T-cell (primary cell): ENCODE results near the gene PPID. TPM values are rescaled to one million over a fixed set of nuclear protein-coding genes. Genes with fewer than 3 reads are reported as not detected.
"Not testable (repeated sequence)": the region's sequence is repeated elsewhere in the genome, so short reads cannot be mapped to it uniquely, and the experiment has no call there.

Experiments used
- ATAC-seq, 4 experiments: fragments of 200-7000 bp in 3 of 4; fragments of 150-1000 bp in 1 of 4; cut with Tn5 transposase; replicated peaks in 1 of 4; 1 replicate in 3 of 4; 2 replicates in 1 of 4; pipeline ENCODE4 v1.10.0; 2021; ENCODE audit warnings: moderate library complexity in 3 of 4, mild to moderate bottlenecking in 2 of 4, moderate number of reproducible peaks in 1 of 4
- CTCF ChIA-PET, 2 donors: fragments of 300-600 bp; sonication (Branson Sonifier 250); formaldehyde crosslinking; loops; one replicate each; lab custom pipeline; 2022; ENCODE audit warnings: antibody characterized with exemption in 2 of 2; lab: Charles Lee
- POLR2A ChIA-PET, 2 donors: fragments of 300-600 bp; sonication (Branson Sonifier 250); formaldehyde crosslinking; loops; one replicate each; lab custom pipeline; 2022; ENCODE audit warnings: antibody characterized with exemption in 2 of 2; lab: Charles Lee
- DNase-seq, 35 experiments: peaks; one replicate each; pipeline versions ENCODE4 v3.0.0 to v3.0.0-alpha.2; 2013 to 2023
- H3K27ac ChIP-seq: one replicate; pipeline ENCODE4 v1.5.1; 2013; ENCODE audit warnings: low read length
- H3K27me3 ChIP-seq, 2 experiments: replicated peaks in 1 of 2; 1 replicate in 1 of 2; 2 replicates in 1 of 2; pipeline versions ENCODE4 v1.6.1 to v1.7.0; 2013; ENCODE audit warnings: low read length in 1 of 2, mixed read lengths in 1 of 2; ENCODE audit not compliant: control insufficient read depth in 2 of 2, insufficient read depth in 2 of 2; ENCODE audit errors: extremely low read depth in 1 of 2
- H3K36me3 ChIP-seq, 2 donors: 1 replicate in 1 of 2; 2 replicates in 1 of 2; pipeline versions ENCODE4 v1.6.1 to v1.7.0; 2013; ENCODE audit warnings: low read length in 1 of 2; ENCODE audit not compliant: control insufficient read depth in 2 of 2, insufficient read depth in 1 of 2; ENCODE audit errors: extremely low read depth in 1 of 2
- H3K4me1 ChIP-seq, 2 experiments: 1 replicate in 1 of 2; 2 replicates in 1 of 2; pipeline versions ENCODE4 v1.6.1 to v1.7.0; 2013; ENCODE audit warnings: low read length in 2 of 2, mixed read lengths in 1 of 2; ENCODE audit not compliant: insufficient read depth in 2 of 2, control insufficient read depth in 1 of 2; ENCODE audit errors: extremely low read depth in 1 of 2
- H3K4me3 ChIP-seq, 2 donors: 1 replicate in 1 of 2; 2 replicates in 1 of 2; pipeline versions ENCODE4 v1.5.1 to v1.7.0; 2013; ENCODE audit warnings: mild to moderate bottlenecking in 2 of 2, low read length in 1 of 2, moderate library complexity in 1 of 2; ENCODE audit not compliant: control insufficient read depth in 1 of 2; ENCODE audit errors: extremely low read depth in 1 of 2
- H3K9me3 ChIP-seq: 2 replicates; pipeline ENCODE4 v1.7.0; 2013
- H3K27ac Mint-ChIP-seq, 2 donors: one replicate each; pipeline ENCODE4 v1.8.0; 2020 to 2021; ENCODE audit warnings: mild to moderate bottlenecking in 2 of 2, mixed read lengths in 2 of 2
- H3K27me3 Mint-ChIP-seq, 2 donors: one replicate each; pipeline ENCODE4 v1.8.0; 2021 to 2022; ENCODE audit warnings: mixed read lengths in 2 of 2
- H3K36me3 Mint-ChIP-seq: one replicate; pipeline ENCODE4 v1.8.0; 2021; ENCODE audit warnings: mixed read lengths
- H3K4me1 Mint-ChIP-seq, 3 donors: one replicate each; pipeline ENCODE4 v1.8.0; 2020 to 2022; ENCODE audit warnings: mixed read lengths in 3 of 3, mild to moderate bottlenecking in 1 of 3
- H3K4me3 Mint-ChIP-seq, 3 donors: one replicate each; pipeline ENCODE4 v1.8.0; 2020 to 2022; ENCODE audit warnings: mild to moderate bottlenecking in 3 of 3, mixed read lengths in 3 of 3, moderate library complexity in 3 of 3
- H3K9me3 Mint-ChIP-seq, 3 donors: one replicate each; pipeline ENCODE4 v1.8.0; 2020 to 2022; ENCODE audit warnings: mixed read lengths in 3 of 3
- WGBS: methylation state at CpG from one replicate; pipeline ENCODE4 v1.1.5; 2013; ENCODE audit warnings: missing lambda C conversion rate; ENCODE audit not compliant: insufficient coverage; 5-methylcytosine and 5-hydroxymethylcytosine counted together
- total RNA-seq, 35 experiments: library from RNA in 6 of 35; stranded (reverse) in 6 of 35; fragments of 120-200 nt in 1 of 35; gene quantifications; one replicate each; pipeline versions ENCODE4 v1.2.1 to v1.2.4 and lab custom pipeline; 2013 to 2026

The PPID gene
- total RNA-seq, 5 donors from 2014 or later (not counting 1 experiment from before 2014, with no cell fraction given), result 14.6 to 28.3 (median 26.2) TPM

GRCh38 chr4:158669310-158669709 lies 53.9 kb downstream of the PPID start:
- DNase-seq (no peak), ATAC-seq (no peak)
- Histone ChIP-seq H3K4me3 (no peak overlapping the region), H3K27ac (no peak overlapping the region), H3K9me3 (no peaks in the 10 kb centered on the region), H3K36me3 (no peaks in the 10 kb centered on the region), H3K4me1 (peaks cover 11 to 19% of the 10 kb centered on the region in 2 experiments), H3K27me3 (no peaks in the 10 kb centered on the region)
- H3K4me3 Mint-ChIP-seq, result no peak overlapping the region
- no peak overlapping the region for H3K27ac Mint-ChIP-seq
- H3K27me3 Mint-ChIP-seq, result no peaks in the 10 kb centered on the region
- POLR2A ChIA-PET, result no interaction called here
- H3K36me3 Mint-ChIP-seq, result peaks cover 6% of the 10 kb centered on the region
- no peaks in the 10 kb centered on the region for H3K9me3 Mint-ChIP-seq
- WGBS, result no CpG with 5 or more reads among the region's 7 CpGs
- H3K4me1 Mint-ChIP-seq, result peaks cover 18 to 29% (median 19%) of the 10 kb centered on the region in 3 donors
- CTCF ChIA-PET, result interaction anchor here (0.6 to 0.7 kb wide), 3 partner anchors 13 to 68 kb away, joined by 3 to 6 read pairs (median 3); no protein-coding TSS in a partner anchor

DNA sequence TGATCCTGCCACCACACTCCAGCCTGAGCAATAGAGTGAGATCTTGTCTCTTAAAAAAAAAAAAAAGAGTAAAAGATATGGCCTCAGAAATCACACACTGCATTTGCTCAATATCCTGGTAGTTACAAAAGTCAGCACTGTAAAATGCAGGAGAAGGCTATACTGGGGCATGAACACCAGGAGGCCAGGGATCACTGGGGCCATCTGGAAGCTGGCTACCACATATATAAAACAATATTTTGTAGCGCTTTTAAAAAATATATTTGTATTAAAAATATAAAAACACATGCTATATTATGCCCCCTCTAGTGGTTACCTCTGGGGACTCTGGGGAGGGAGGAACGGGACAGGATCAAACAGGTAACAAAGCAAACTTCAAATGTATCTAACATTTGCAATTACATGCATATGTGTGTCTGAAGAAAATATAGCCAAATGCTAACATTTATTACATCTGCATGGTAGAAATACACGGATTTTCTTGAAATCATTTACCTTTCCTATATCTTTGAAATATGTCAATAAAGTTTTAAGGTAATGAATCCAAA lies 55.5 kb downstream of the PPID start:
- no peak overlapping the region for H3K27ac ChIP-seq
- H3K27me3 ChIP-seq, result no peaks in the 10 kb centered on the region
- Mint-ChIP-seq H3K27ac (no peak overlapping the region), H3K4me3 (no peak overlapping the region), H3K9me3 (no peaks in the 10 kb centered on the region), H3K36me3 (peaks cover 6% of the 10 kb centered on the region), H3K27me3 (no peaks in the 10 kb centered on the region), H3K4me1 (peaks cover 12 to 23% (median 16%) of the 10 kb centered on the region in 3 donors)
- H3K4me3 ChIP-seq, result no peak overlapping the region
- ChIA-PET POLR2A (interaction anchor here in 1 of 2 donors (0.5 kb wide), 1 partner anchor 39 kb away, joined by 5 read pairs; no protein-coding TSS in a partner anchor), CTCF (interaction anchor here (0.6 to 1.2 kb wide), 4 partner anchors 11 to 236 kb away, joined by 3 to 5 read pairs (median 4); partner anchors contain the start of gene PPID (in 1 of the 2))
- WGBS, result no CpG with 5 or more reads among the region's 3 CpGs
- peaks cover 9 to 15% of the 10 kb centered on the region in 2 experiments for H3K4me1 ChIP-seq
- DNase-seq (peak in 17 of 35 experiments; percentile 2 to 54 (median 12)), ATAC-seq (no peak)
- H3K9me3 ChIP-seq, result no peaks in the 10 kb centered on the region
- no peaks in the 10 kb centered on the region for H3K36me3 ChIP-seq

DNA sequence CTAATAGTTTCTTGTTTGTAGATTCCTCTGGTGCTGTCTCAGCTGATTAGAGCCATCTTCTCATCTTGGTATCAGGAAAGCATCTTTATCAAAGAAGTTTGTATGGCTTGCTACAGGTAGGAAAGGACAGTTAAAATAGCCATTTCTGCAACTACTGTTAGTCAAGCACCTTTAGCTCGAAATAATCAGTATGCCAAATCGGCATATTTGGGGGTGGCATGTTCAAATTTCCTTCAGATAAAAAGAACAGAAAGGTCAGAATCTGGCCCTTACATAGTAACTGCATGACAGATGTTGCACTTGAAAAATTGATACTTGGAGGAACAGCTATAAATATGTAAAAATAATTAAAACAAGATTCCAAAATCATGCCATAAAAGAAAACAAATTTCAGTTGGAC lies 56.3 kb downstream of the PPID start:
- H3K27me3 Mint-ChIP-seq, result peaks cover 0 to 1% of the 10 kb centered on the region in 2 donors
- WGBS, result 100% methylated on average over 2 of the region's 2 CpGs

DNA sequence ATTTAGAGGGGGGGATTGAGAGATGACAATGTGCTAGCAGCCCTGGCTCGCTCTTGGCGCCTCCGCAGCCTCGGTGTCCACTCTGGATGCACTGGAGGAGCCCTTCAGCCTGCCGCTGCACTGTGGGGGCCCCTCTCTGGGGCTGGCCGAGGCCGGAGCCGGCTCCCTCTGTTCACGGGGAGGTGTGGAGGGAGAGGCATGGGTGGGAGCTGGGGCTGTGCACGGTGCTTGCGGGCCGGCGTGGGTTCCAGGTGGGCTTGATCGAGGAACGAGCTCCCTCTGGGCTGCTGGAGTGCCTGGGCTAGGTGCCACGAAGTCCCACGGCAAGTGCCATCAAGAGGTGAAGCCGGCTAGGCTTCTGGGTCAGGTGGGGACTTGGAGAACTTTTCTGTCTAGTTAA lies 58.4 kb downstream of the PPID start:
- CTCF ChIA-PET, result interaction anchor here in 1 of 2 donors (0.8 kb wide), 1 partner anchor 16 kb away, joined by 3 read pairs; no protein-coding TSS in a partner anchor

More for the DNA sequence above, 56.3 kb downstream of the PPID start:
- peaks cover 6% of the 10 kb centered on the region for H3K36me3 Mint-ChIP-seq
- H3K4me1 Mint-ChIP-seq, result peaks cover 7 to 15% (median 8%) of the 10 kb centered on the region in 3 donors
- H3K4me3 Mint-ChIP-seq, result no peak overlapping the region
- H3K27ac ChIP-seq, result no peak overlapping the region
- H3K27me3 ChIP-seq, result no peaks in the 10 kb centered on the region
- no peaks in the 10 kb centered on the region for H3K9me3 Mint-ChIP-seq
- no peak for ATAC-seq
- ChIA-PET POLR2A (interaction anchor here in 1 of 2 donors (0.5 kb wide), 1 partner anchor 40 kb away, joined by 5 read pairs; no protein-coding TSS in a partner anchor), CTCF (interaction anchor here in 1 of 2 donors (0.6 to 1.2 kb wide), 2 partner anchors 10 to 184 kb away, joined by 3 to 5 read pairs; no protein-coding TSS in a partner anchor)
- H3K4me1 ChIP-seq, result peaks cover 8 to 10% of the 10 kb centered on the region in 2 experiments
- no peak overlapping the region for H3K4me3 ChIP-seq
- H3K9me3 ChIP-seq, result no peaks in the 10 kb centered on the region
- no peaks in the 10 kb centered on the region for H3K36me3 ChIP-seq
- no peak overlapping the region for H3K27ac Mint-ChIP-seq
- no peak for DNase-seq

DNA sequence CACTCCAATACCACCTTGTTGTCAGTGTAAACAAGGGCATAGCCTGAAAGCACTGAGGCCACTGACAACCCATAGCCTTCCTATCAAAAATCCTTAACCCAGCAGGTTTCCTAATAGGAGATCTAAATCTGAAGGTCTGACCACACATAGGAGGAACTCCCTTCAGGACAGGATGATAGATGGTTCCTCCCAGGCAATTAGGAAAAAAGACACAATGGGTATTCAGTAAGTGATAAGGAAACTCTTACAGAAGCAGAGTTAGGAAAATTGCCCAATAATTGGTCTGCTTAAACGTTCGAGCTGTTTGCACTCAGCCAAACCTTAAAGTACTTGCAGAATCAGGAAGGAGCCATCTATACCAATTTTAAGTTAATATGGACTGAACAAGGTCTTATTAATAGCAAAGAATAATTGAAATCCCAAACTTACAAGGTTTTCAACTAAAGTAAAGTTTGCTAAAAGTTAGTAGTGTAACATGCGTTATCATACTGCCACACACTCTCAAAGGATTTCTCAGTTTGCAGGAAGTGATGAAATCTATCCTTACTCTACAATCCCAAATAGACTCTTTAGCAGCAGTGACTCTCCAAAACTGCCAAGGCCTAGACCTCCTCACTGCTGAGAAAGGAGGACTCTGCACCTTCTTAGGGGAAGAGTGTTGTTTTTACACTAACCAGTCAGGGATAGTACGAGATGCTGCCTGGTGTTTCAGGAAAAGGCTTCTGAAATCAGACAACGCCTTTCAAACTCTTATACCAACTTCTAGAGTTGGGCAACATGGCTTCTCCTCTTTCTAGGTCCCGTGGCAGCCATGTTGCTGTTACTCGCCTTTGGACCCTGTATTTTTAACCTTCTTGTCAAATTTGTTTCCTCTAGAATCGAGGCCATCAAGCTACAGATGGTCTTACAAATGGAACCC lies 59.2 kb downstream of the PPID start:
- ATAC-seq, H3K36me3 Mint-ChIP-seq, H3K27ac Mint-ChIP-seq, H3K4me1 ChIP-seq, CTCF ChIA-PET, H3K36me3 ChIP-seq, H3K27me3 ChIP-seq, H3K9me3 Mint-ChIP-seq, POLR2A ChIA-PET, H3K4me3 Mint-ChIP-seq, DNase-seq, H3K27me3 Mint-ChIP-seq, H3K27ac ChIP-seq, H3K9me3 ChIP-seq, H3K4me3 ChIP-seq, H3K4me1 Mint-ChIP-seq: not testable (repeated sequence)
- WGBS, result 100% methylated on average over 1 of the region's 8 CpGs

More for the DNA sequence above, 58.4 kb downstream of the PPID start:
- Mint-ChIP-seq H3K27me3 (peaks cover 0 to 3% of the 10 kb centered on the region in 2 donors), H3K27ac (no peak overlapping the region), H3K9me3 (no peaks in the 10 kb centered on the region), H3K4me1 (peaks cover 0 to 2% (median 0%) of the 10 kb centered on the region in 3 donors), H3K36me3 (peaks cover 6% of the 10 kb centered on the region), H3K4me3 (no peak overlapping the region)
- Histone ChIP-seq H3K9me3 (no peaks in the 10 kb centered on the region), H3K27me3 (no peaks in the 10 kb centered on the region), H3K36me3 (no peaks in the 10 kb centered on the region), H3K4me3 (no peak overlapping the region), H3K27ac (no peak overlapping the region), H3K4me1 (no peaks in the 10 kb centered on the region)
- WGBS, result 99% methylated on average over 17 of the region's 18 CpGs
- POLR2A ChIA-PET, result no interaction called here
- DNase-seq (no peak), ATAC-seq (no peak)

DNA sequence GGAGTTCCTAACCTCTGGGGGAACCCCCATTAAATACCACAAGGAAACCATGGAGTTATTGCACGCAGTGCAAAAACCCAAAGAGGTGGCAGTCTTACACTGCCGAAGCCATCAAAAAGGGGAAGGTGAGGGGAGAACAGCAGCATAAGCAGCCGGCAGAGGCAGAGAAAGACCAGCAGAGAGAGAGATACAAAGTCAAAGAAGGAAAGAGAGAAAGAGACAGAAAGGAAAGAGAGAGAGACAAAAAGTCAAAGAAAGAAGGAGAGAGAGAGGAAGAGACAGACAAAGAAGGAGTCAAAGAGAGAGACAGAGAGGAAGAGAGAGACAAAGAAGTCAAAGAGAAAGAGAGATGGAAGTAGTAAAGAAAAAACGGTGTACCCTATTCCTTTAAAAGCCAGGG lies 59.9 kb downstream of the PPID start:
- H3K27me3 ChIP-seq, H3K4me1 Mint-ChIP-seq: not testable (repeated sequence)

More for the DNA sequence above, 59.9 kb downstream of the PPID start:
- POLR2A ChIA-PET, H3K27ac Mint-ChIP-seq, H3K36me3 ChIP-seq, ATAC-seq, H3K4me3 ChIP-seq, CTCF ChIA-PET, DNase-seq, H3K9me3 Mint-ChIP-seq, H3K9me3 ChIP-seq, H3K4me3 Mint-ChIP-seq, H3K27ac ChIP-seq, H3K36me3 Mint-ChIP-seq, H3K4me1 ChIP-seq: not testable (repeated sequence)
- peaks cover 4 to 10% of the 10 kb centered on the region in 2 donors for H3K27me3 Mint-ChIP-seq
- WGBS, result 6% methylated on average over 2 of the region's 4 CpGs
